ENCODE data around the gene UGT2B7. TPM values are rescaled to one million over a fixed set of nuclear protein-coding genes. Genes with fewer than 3 reads are reported as not detected.

UGT2B7 gene
- total RNA-seq, 4 donors from 2014 or later: not detected

DNA sequence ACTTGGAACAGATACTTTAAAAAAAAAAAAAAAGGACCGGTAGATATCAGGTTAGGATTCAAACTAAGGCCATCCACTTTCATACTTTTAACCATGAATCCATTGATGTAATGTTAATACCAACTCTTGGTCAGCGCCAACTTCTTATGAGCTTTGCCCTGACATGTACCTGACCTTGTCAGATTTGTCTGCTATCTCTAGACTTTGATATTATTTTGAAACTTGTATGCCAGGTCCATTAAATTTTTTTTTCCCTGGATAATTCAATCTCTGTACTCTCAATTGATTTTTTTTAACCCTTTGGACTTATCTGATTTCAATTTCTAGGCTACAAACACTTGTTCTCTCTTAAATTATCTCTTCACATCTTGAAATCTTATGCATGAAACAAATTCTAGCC lies 27.2 kb upstream of the UGT2B7 start:
- TF ChIP-seq CTCF (IDR thresholded peaks at IDR 0.05): no peak
- DNase-seq (ENCODE audit: low spot score) (no peak), ATAC-seq (ENCODE audit: low FRiP score) (no peak)

DNA sequence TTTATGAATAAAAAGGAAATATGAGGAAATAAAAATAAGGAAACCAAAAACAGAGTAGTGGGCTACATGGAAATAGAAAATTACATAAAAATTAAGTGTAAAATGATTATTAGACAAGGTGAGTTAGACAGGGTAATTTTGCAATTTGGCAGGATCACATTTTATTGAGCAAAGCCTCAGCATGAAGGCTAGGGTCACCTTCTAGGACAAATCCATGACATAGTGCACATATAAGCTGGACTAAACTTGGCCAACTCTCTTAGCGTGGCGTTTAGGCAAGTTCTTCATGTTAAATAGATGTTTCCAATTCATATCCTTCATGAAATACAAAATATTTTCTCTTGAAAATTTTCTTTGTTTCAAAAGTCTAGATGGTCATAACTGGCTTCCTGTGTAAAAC lies 25.7 kb upstream of the UGT2B7 start:
- ATAC-seq (ENCODE audit: low FRiP score): no peak
- no peak for TF ChIP-seq CTCF (IDR thresholded peaks at IDR 0.05)
- DNase-seq (ENCODE audit: low spot score): no peak

- no peak for ATAC-seq (ENCODE audit: low FRiP score)
- no peak for TF ChIP-seq CTCF (IDR thresholded peaks at IDR 0.05)
- DNase-seq (ENCODE audit: low spot score): no peak
Observed at GRCh38 chr4:69071286-69071685, 25.0 kb upstream of the UGT2B7 start.

- no peak for TF ChIP-seq CTCF (IDR thresholded peaks at IDR 0.05)
- DNase-seq (ENCODE audit: low spot score): no peak
- ATAC-seq (ENCODE audit: low FRiP score): no peak
Observed at GRCh38 chr4:69073375-69073774, 22.9 kb upstream of the UGT2B7 start.

DNA sequence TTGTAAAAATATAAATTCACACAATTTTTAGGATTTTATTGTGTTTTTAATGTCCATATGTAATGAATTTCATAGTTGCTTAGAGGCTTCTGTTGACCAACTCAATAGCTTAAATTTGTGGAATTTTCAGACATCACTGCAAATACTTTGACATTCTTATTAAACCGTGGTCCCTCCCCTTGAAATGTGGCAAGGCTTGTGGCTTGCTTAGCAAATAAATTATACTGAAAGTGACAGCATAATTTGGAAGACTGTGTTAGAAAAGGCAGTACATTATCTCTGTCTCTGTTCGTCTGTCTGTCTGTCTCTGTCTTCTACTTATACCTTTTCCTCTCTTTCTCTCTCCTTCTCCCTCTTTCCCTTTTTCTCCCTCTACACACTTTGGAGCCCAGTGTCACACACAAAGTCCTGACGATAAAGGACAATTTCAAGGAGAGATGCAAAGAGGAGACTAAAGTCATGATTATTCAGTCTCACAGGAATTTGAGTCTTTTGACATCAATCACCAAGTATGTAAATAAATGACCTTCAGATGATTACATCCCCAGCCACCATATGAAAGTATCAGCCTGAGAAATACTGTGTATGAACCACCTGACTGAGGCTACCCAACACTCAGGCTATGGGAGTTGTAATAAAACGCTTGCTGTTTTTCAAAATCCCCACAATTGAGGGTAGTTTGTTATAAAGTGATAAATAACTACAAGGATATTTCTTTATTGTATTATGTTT lies 21.0 kb upstream of the UGT2B7 start:
- TF ChIP-seq CTCF (IDR thresholded peaks at IDR 0.05): no peak
- ATAC-seq (ENCODE audit: low FRiP score): no peak
- no peak for DNase-seq (ENCODE audit: low spot score)

- ATAC-seq (ENCODE audit: low FRiP score) (no peak), DNase-seq (ENCODE audit: low spot score) (no peak)
- TF ChIP-seq CTCF (IDR thresholded peaks at IDR 0.05): no peak
Observed at GRCh38 chr4:69078852-69079251, 17.4 kb upstream of the UGT2B7 start.

DNA sequence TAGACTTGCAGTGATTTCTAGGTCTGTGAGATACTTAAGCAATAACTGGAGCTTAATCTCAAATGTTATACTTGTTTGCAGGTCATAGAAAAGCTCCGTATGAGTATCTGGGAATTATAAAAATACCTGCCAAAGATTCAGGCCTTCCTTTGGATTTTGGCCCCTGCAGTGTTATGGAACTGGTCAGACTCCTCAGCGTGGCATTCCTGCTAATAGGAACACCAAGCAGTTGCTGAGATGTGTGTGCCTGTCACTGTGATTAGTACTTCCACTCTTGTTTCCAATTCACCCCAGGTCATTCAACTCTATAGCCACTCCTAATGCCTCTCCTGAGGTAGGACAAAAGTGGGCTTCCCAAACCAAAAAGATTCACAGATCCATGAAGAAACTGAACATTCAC lies 7.8 kb upstream of the UGT2B7 start:
- TF ChIP-seq CTCF (IDR thresholded peaks at IDR 0.05): no peak
- DNase-seq (ENCODE audit: low spot score) (no peak), ATAC-seq (ENCODE audit: low FRiP score) (no peak)

Measured in omental fat pad (tissue), 4 donors.